WTC11 (cell line): ENCODE results near the gene LRRC47.
"Not testable (repeated sequence)": the region's sequence is repeated elsewhere in the genome, so short reads cannot be mapped to it uniquely, and the experiment has no call there.

Experiments
- ATF1 ChIP-seq: sonication (generic); formaldehyde crosslinking; IDR thresholded peaks from 2 replicates; pipeline ENCODE4 v1.8.1; 2023; ENCODE audit warnings: mild to moderate bottlenecking, moderate library complexity, missing genetic modification reagents
- ATF2 ChIP-seq: sonication (generic); formaldehyde crosslinking; IDR thresholded peaks from 2 replicates; pipeline ENCODE4 v1.8.1; 2022; ENCODE audit warnings: low read depth, missing genetic modification reagents, borderline replicate concordance
- CTCF ChIP-seq: fragments of 200-600 bp; IDR thresholded peaks from 2 replicates; pipeline ENCODE4 v1.8.0; 2022; ENCODE audit warnings: antibody characterized with exemption
- FOXP1 ChIP-seq: sonication (generic); formaldehyde crosslinking; IDR thresholded peaks from 2 replicates; pipeline ENCODE4 v1.8.0; 2022; ENCODE audit warnings: missing genetic modification reagents, mild to moderate bottlenecking, moderate library complexity, borderline replicate concordance
- MAX ChIP-seq: sonication (generic); formaldehyde crosslinking; IDR thresholded peaks from 2 replicates; pipeline ENCODE4 v1.8.0; 2022; ENCODE audit warnings: mild to moderate bottlenecking, missing genetic modification reagents
- MXD4 ChIP-seq: fragments of 250-450 bp; sonication (Bioruptor Pico); IDR thresholded peaks from 2 replicates; pipeline ENCODE4 v1.8.0; 2021; ENCODE audit warnings: mild to moderate bottlenecking, moderate library complexity, borderline replicate concordance
- NR2C2 ChIP-seq: sonication (generic); formaldehyde crosslinking; IDR thresholded peaks from 2 replicates; pipeline ENCODE4 v1.8.0; 2022; ENCODE audit warnings: mild to moderate bottlenecking, missing genetic modification reagents
- TCF7 ChIP-seq: sonication (generic); formaldehyde crosslinking; IDR thresholded peaks from 2 replicates; pipeline ENCODE4 v1.8.0; 2022; ENCODE audit warnings: mild to moderate bottlenecking, low read depth, missing genetic modification reagents, moderate library complexity
- USF1 ChIP-seq: sonication (generic); formaldehyde crosslinking; IDR thresholded peaks from 2 replicates; pipeline ENCODE4 v1.8.0; 2022; ENCODE audit warnings: mild to moderate bottlenecking, missing genetic modification reagents
- USF2 ChIP-seq: sonication (generic); formaldehyde crosslinking; IDR thresholded peaks from 2 replicates; pipeline ENCODE4 v1.8.1; 2023; ENCODE audit warnings: mild to moderate bottlenecking, missing genetic modification reagents, moderate library complexity
- ZNF138 ChIP-seq: sonication (generic); formaldehyde crosslinking; conservative IDR thresholded peaks from 2 replicates; pipeline ENCODE4 v1.8.1; 2022; ENCODE audit warnings: mild to moderate bottlenecking, moderate library complexity, missing genetic modification reagents

- not testable (repeated sequence) for TF ChIP-seq NR2C2 (CRISPR knock-in tag); MAX; CTCF; USF1 (CRISPR knock-in tag); USF2 (CRISPR knock-in tag); MXD4 (CRISPR knock-in tag); ZNF138 (CRISPR knock-in tag); ATF2; ATF1 (CRISPR knock-in tag); TCF7 (CRISPR knock-in tag); FOXP1
Measured at GRCh38 chr1:3748316-3748900, 47.9 kb downstream of the LRRC47 start.
